Stimulated activated effector memory CD8-positive, alpha-beta T cell treated with anti-CD3 and anti-CD28 coated beads, Interleukin-12 subunit alpha, Interleukin-12 subunit beta, amount 100 ng/mL, for 72 hours (primary cell): ENCODE results near the gene FAM229B.
A peak's percentile ranks its signal among the peaks of the same experiment; 100 is the strongest.
"Not testable (repeated sequence)": the region's sequence is repeated elsewhere in the genome, so short reads cannot be mapped to it uniquely, and the experiment has no call there.

Source experiments
- ATAC-seq: fragments of 150-1000 bp; cut with Tn5 transposase; 2 replicates; pipeline ENCODE4 v1.10.0; 2021
- DNase-seq, 2 donors: peaks; one replicate each; pipeline ENCODE4 v3.0.0; 2021 to 2022; ENCODE audit warnings: low spot score in 2 of 2
- H3K27ac Mint-ChIP-seq: one replicate; pipeline ENCODE4 v1.8.0; 2022; ENCODE audit warnings: mild to moderate bottlenecking, mixed read lengths
- H3K36me3 Mint-ChIP-seq: one replicate; pipeline ENCODE4 v1.8.0; 2022; ENCODE audit warnings: mild to moderate bottlenecking, mixed read lengths
- H3K4me1 Mint-ChIP-seq: one replicate; pipeline ENCODE4 v1.8.0; 2022; ENCODE audit warnings: mixed read lengths
- H3K4me3 Mint-ChIP-seq: one replicate; pipeline ENCODE4 v1.8.0; 2022; ENCODE audit warnings: mild to moderate bottlenecking, mixed read lengths
- H3K9me3 Mint-ChIP-seq: one replicate; pipeline ENCODE4 v1.8.0; 2022; ENCODE audit warnings: mixed read lengths

The FAM229B gene

DNA sequence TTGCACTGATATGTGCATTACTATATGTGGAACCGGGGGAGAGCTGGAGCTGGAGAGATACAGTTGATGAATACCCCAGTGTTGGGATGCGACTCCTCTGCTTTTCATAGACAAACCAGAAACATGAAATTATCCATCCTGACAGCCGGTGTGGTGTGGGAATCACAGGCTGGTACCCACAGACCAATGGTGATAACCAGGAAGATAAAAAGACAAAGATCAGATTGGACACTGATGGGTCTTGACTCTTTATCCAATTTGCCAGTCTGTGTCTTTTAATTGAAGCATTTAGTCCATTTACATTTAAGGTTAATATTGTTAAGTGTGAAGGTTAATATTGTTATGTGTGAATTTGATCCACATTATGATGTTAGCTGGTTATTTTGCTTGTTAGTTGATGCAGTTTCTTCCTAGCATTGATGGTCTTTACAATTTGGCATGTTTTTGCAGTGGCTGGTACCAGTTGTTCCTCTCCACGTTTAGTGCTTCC, 36.1 kb upstream of the FAM229B start:
- not testable (repeated sequence) for H3K9me3 Mint-ChIP-seq, ATAC-seq, H3K4me3 Mint-ChIP-seq, H3K36me3 Mint-ChIP-seq, H3K27ac Mint-ChIP-seq, DNase-seq, H3K4me1 Mint-ChIP-seq

DNA sequence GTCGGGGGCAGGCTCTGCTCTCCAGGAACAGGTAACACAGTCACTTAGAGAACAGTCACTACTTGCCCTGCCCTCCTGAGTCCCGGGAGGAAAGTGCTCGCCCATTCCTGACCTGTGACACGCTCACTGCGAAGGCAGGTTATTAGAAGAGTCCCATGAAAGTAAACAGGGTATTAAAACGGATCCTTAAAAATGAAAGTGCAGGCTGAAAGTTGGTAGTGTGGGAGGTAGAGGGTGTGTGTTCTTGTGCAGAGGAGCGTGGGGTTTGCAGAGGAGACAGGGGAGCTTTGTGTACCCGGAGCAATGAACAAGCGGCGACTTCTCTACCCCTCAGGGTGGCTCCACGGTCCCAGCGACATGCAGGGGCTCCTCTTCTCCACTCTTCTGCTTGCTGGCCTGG, 33.4 kb upstream of the FAM229B start, which contains the start of gene CCN6:
TSS of gene CCN6 (plus strand) at position 104 of the 400 bp plus-strand sequence. CDS start at position 358, 254 bp downstream.
- peaks cover 4% of the 10 kb centered on the region for H3K4me1 Mint-ChIP-seq
- no peaks in the 10 kb centered on the region for H3K36me3 Mint-ChIP-seq
- no peak within 1 kb of the TSS for H3K27ac Mint-ChIP-seq
- ATAC-seq (no peak), DNase-seq (no peak)
- no peak within 1 kb of the TSS for H3K4me3 Mint-ChIP-seq
- H3K9me3 Mint-ChIP-seq: no peaks in the 10 kb centered on the region

DNA sequence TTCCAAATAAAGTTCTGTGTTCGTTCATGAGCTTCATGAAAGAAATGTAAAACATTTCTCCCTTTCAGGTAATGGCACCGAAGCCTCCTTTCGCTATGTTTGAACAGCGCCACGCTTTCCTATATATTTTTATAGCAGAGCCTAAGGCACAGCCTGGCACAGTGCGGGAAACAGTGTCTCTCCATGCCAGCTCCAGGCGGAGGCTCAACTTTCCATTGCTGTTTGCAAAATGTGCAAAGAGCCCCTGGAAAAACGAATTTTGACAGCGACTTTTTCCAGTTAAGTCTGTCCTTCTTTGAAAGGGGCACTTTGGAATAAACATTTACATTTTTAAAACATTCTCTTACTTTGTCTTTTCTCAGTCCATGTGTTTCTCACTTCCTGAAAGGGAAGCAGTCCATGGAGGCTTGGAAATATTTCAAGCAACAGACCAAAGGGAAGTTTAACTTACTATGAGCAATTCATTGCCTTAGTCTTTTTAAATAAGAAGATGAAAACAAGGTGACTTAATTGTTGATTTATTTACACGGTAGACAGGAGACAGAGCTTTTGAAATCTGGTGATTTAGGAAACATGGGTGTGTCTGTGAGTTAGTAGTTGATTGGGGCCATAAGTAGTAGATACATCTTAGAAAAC, 32.7 kb upstream of the FAM229B start:
- ATAC-seq (no peak), DNase-seq (no peak)
- Mint-ChIP-seq H3K4me3 (no peak overlapping the region), H3K36me3 (no peaks in the 10 kb centered on the region), H3K4me1 (no peaks in the 10 kb centered on the region), H3K9me3 (no peaks in the 10 kb centered on the region), H3K27ac (no peak overlapping the region)

DNA sequence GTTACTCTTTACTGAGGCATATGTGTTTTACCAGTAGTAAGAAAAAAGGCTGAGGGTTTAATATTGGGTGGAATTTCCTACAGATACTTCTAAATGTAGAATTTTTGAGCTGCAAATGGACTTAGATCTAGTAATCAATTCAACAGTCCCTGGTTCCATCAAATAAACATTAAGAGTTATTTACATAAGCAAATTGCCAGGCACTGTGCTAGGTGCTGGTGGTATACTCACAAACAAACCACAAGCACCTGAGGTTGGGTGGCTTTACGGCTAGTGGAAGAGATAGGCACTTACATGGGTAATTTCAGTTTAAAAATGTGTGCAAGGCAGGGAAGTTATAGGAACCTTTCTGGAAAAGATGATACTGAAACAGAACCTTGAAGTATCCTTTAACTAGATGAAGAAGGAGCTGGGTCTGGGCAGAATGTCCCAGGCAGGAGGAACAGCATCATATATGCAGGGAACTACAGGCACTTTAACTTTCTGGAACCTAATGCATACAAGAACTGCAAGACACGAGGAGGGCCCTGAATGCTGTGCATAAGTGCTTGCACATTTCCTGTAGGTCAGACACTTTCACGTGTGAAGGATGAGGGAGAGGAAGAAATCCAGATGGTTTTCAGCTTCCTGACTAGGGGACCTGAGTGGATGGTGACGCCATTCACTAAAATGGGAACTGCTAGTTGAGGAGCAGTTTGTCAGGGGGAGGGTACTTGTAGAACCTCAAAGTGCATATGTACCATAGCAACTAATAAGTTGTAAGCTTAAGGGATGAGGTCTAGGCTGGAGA, 29.0 kb upstream of the FAM229B start:
- no peaks in the 10 kb centered on the region for H3K36me3 Mint-ChIP-seq
- no peak for ATAC-seq
- H3K27ac Mint-ChIP-seq: no peak overlapping the region
- no peak for DNase-seq
- H3K9me3 Mint-ChIP-seq: no peaks in the 10 kb centered on the region
- H3K4me3 Mint-ChIP-seq: no peak overlapping the region
- H3K4me1 Mint-ChIP-seq: no peaks in the 10 kb centered on the region

DNA sequence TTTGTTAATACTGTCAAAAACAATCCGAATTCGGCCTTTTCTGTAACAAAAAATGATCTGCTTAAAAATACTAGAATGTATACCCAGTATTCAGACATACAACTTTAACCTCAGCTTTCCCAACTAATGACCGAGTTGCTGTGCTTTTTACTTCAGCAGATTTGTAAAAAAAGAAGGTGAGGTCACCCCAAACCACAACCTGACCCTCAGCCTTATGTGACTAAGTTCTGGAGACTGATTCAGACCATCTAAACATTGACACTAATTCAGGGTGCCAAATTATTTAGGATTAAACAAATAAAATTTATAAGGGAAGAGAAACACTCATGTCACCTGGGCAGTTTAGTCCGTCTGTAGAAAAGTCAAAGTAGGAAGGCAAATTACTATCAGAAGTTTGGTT, 25.8 kb upstream of the FAM229B start:
- DNase-seq (no peak), ATAC-seq (no peak)
- Mint-ChIP-seq H3K9me3 (no peaks in the 10 kb centered on the region), H3K36me3 (no peaks in the 10 kb centered on the region), H3K4me3 (no peak overlapping the region), H3K27ac (no peak overlapping the region), H3K4me1 (no peaks in the 10 kb centered on the region)

DNA sequence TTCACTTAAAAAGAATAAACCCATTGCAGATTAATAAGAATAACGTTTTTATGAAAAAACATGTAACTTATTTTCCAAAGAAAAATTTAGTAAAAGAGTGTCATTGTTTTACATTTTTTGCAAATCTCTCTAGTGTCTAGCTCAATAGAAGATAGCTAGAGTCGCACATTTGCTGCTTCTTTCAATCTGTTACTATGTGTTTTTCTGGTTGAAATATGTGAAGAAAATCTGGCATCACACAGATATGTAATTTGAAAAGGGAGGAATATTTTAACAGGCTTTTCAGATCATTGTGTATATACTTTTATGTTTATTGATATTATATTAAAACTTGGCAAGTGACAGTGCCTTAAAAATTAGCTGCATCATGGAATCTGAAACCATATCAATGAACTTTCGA, 24.4 kb upstream of the FAM229B start:
- no peaks in the 10 kb centered on the region for H3K4me1 Mint-ChIP-seq
- no peak for DNase-seq
- no peak overlapping the region for H3K27ac Mint-ChIP-seq
- no peak for ATAC-seq
- H3K4me3 Mint-ChIP-seq: no peak overlapping the region
- H3K36me3 Mint-ChIP-seq: no peaks in the 10 kb centered on the region
- H3K9me3 Mint-ChIP-seq: no peaks in the 10 kb centered on the region

DNA sequence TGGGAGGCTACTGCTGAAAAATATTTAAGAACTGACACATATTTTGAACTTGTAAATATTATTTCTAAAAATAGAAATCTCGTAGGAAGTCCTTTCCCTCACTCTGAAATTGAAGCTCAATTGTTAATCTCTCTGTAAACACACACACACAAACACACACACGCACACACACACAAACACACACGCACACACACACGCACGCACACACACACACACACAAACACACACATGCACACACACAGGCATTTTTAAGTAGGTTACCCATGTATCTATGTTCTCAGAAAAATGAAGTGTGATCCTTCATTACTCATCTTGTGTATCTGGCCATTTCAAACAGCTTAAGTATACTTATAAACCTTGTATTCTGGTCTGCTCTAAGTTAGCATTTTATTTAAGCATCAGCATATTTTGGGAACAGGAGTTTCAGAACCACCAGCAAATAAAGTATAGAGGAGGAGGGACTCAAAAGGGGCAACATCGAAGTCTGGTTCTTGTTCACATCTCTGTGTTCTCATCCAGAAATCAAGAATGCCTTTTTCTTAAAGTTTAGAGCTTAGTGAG, 21.9 kb upstream of the FAM229B start:
- Mint-ChIP-seq H3K36me3 (peaks cover 17% of the 10 kb centered on the region), H3K9me3 (no peaks in the 10 kb centered on the region), H3K4me3 (no peak overlapping the region), H3K27ac (no peak overlapping the region), H3K4me1 (no peaks in the 10 kb centered on the region)
- DNase-seq (no peak), ATAC-seq (no peak)

DNA sequence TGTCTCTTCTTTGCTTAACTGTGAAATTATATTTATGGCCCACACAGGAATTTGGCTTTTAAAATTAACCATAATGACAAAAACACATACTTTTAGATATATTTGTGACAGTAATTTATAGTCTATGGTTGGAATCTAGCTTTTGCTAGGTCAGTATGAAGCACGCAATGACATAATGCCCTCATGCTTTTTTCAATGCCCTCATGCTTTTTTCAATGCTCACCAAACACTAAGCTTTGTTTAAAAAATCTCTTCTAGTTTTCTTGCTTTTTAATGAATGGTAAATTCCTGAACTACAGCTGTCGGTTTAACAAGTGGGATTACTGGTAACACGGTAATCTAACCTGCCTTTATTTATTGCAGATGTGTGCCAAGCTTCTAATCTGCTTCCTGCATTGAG, 20.8 kb upstream of the FAM229B start:
- ATAC-seq (no peak), DNase-seq (no peak)
- peaks cover 25% of the 10 kb centered on the region for H3K36me3 Mint-ChIP-seq
- no peaks in the 10 kb centered on the region for H3K9me3 Mint-ChIP-seq
- H3K4me1 Mint-ChIP-seq: no peaks in the 10 kb centered on the region
- no peak overlapping the region for H3K27ac Mint-ChIP-seq
- no peak overlapping the region for H3K4me3 Mint-ChIP-seq

DNA sequence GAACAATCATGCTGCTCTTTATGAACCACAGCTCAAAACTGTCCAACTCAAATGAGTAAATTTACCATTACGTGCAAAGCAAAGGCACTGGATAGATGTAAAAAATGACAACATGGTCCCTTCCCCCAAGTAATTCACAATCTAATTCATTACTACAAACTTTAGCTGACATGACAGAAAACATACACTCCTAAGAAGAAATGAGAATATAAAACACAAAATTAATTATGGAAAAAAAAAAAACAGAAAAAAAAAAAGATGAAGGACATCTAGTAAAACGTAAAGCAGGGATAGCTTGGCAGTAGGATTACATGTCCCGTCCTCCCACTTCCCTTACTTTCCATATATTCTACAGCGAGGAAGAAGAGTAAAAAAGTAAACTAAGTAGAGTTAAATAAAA, 5.8 kb upstream of the FAM229B start:
- Mint-ChIP-seq H3K27ac (no peak overlapping the region), H3K4me3 (no peak overlapping the region), H3K4me1 (peaks cover 9% of the 10 kb centered on the region), H3K36me3 (peaks cover 80% of the 10 kb centered on the region), H3K9me3 (no peaks in the 10 kb centered on the region)
- DNase-seq (no peak), ATAC-seq (no peak)

DNA sequence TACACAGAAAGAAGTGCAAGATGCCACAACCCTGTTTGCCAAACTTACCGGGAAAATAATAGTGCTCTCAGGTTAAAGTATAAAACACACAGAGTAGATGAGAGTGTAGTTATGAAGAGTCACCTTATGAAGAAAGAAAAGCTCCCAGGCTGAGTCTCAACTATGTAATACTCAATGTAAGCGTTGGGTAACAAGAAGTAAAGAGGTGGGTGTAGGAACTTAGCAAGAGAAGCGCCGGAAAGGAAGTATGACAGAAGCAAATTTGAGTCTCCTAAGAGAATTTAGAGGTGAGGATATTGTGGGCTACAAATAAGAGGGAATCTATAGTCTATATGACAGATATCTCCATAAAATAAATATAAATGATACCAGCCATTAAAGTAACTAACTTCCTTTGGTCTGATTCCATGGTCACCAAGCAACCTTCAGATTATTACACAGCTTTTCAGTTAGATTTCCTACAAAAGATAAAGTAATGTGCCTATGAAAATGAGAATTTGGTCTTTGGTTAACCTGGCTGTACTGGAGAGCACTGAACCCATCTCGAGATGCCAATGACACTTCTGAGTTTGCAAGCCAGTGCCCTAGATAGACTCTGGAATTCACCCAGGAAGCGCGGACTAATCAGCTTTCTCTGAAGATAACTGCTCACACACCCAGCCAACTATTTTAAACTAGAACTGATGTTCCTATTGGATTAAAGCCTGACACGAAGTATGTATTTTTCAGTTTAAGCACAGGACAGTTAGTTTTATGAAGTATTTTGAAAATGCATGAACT, 1.9 kb upstream of the FAM229B start:
- ATAC-seq: no peak
- DNase-seq: no peak
- peaks cover 9% of the 10 kb centered on the region for H3K4me1 Mint-ChIP-seq
- peaks cover 41% of the 10 kb centered on the region for H3K36me3 Mint-ChIP-seq
- no peak overlapping the region for H3K4me3 Mint-ChIP-seq
- H3K27ac Mint-ChIP-seq: no peak overlapping the region
- no peaks in the 10 kb centered on the region for H3K9me3 Mint-ChIP-seq

DNA sequence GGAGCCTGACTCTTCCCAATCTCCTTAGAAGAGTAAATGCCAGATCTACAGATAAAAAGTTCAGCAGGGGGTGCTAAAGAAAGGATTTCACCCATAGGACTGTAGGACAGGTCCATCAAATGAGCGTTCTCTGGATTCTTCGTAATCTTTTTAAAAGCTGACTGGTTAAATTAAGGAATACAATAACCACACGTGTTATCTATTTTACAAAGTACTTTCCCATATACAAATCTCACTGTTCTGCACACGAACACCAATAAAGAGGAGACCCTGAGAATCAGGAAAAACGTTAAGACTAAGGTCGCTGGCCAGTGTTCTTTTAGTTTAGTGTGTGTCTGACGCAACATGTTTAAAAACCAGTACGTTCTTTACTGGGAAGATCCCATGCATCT, 651 bp upstream of the FAM229B start:
- Mint-ChIP-seq H3K36me3 (peaks cover 28% of the 10 kb centered on the region), H3K27ac (no peak overlapping the region), H3K4me1 (peaks cover 9% of the 10 kb centered on the region), H3K9me3 (no peaks in the 10 kb centered on the region), H3K4me3 (no peak overlapping the region)
- DNase-seq (no peak), ATAC-seq (peak; percentile 33)

DNA sequence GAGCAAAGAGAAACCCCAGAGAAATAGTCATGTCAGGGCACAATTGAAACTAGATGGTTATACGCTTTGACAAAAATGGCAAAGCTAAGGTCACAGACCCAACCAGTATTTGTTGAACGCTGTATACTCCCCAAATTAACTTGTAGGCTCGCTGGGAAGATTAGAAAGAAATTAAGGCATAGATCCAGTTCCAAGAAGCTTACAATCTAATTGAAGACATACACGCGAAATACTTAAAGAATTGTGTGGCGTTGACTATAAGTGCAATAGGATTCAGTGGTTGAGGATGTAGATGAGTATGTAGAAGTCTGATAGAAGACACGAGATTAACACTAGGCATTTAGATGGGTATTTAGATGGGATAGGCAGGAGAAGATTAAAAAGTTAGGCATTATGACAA, 525 bp downstream of the FAM229B start:
- no peak overlapping the region for H3K27ac Mint-ChIP-seq
- H3K4me3 Mint-ChIP-seq: no peak overlapping the region
- H3K4me1 Mint-ChIP-seq: peaks cover 9% of the 10 kb centered on the region
- H3K9me3 Mint-ChIP-seq: no peaks in the 10 kb centered on the region
- H3K36me3 Mint-ChIP-seq: peaks cover 25% of the 10 kb centered on the region
- DNase-seq (no peak), ATAC-seq (no peak)

DNA sequence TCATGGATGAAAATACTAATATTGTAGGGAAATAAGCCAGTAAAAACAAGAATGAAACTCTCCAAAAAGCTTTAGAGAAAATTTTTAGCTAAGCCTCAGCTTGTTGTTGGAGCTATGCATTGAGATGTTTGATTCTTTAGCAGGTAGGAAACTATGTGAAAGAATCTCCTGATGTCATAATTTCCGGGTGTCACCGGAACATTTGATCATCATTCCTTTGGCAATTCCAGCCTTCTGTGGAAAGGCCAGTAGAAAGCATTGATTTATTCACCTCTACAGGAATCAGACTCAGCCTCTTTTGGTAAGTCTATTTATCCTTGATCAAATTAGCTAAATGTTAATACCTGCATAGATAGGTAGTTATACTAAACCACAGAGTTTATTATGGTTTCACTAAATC, 9.5 kb downstream of the FAM229B start:
- no peaks in the 10 kb centered on the region for H3K9me3 Mint-ChIP-seq
- no peak overlapping the region for H3K27ac Mint-ChIP-seq
- ATAC-seq: no peak

DNA sequence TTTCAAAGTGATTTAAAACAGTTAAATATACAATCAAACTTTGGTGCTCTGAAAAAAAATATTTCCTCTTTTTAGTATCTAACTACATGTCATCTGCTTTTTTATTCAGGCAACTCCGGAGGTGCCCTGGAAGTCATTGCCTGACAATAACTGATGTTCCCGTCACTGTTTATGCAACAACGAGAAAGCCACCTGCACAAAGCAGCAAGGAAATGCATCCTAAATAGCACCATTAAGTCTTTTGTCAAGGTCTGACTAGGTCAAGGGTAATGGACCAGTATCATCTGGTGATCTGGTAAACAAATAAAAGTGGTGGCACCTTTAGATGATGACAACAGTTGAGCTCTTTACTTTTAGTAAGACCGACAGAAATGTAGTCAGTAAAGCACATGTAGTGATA, 13.2 kb downstream of the FAM229B start:
- DNase-seq: no peak
- Mint-ChIP-seq H3K4me3 (no peak overlapping the region), H3K4me1 (no peaks in the 10 kb centered on the region), H3K9me3 (peaks cover 4% of the 10 kb centered on the region), H3K27ac (no peak overlapping the region), H3K36me3 (no peaks in the 10 kb centered on the region)
- no peak for ATAC-seq

More for the DNA sequence above, 9.5 kb downstream of the FAM229B start:
- no peak for DNase-seq
- Mint-ChIP-seq H3K4me1 (no peaks in the 10 kb centered on the region), H3K4me3 (no peak overlapping the region), H3K36me3 (no peaks in the 10 kb centered on the region)

DNA sequence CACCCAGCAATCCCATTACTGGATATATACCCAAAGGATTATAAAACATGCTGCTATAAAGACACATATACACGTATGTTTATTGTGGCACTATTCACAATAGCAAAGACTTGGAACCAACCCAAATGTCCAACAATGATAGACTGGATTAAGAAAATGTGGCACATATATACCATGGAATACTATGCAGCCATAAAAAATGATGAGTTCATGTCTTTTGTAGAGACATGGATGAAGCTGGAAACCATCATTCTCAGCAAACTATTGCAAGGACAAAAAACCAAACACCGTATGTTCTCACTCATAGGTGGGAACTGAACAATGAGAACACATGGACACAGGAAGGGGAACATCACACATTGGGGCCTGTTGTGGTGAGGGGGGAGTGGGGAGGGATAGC, 18.6 kb downstream of the FAM229B start:
- not testable (repeated sequence) for DNase-seq, ATAC-seq, H3K4me1 Mint-ChIP-seq, H3K9me3 Mint-ChIP-seq, H3K4me3 Mint-ChIP-seq, H3K27ac Mint-ChIP-seq, H3K36me3 Mint-ChIP-seq
